Hepatocyte (in vitro differentiated cells): ENCODE data around the gene GIMAP5. TPM values are rescaled to one million over a fixed set of nuclear protein-coding genes. Genes with fewer than 3 reads are reported as not detected.

Experiments
- DNase-seq: peaks from one replicate; pipeline ENCODE4 v3.0.0-alpha.2; 2016; ENCODE audit warnings: low spot score
- H2AFZ ChIP-seq: fragments of 200-600 bp; sonication (generic); 2 replicates; pipeline ENCODE4 v1.6.0; 2016; ENCODE audit warnings: antibody characterized with exemption, mild to moderate bottlenecking
- H3K27ac ChIP-seq: fragments of 200-600 bp; sonication (generic); 2 replicates; pipeline ENCODE4 v1.5.1; 2016; ENCODE audit warnings: mild to moderate bottlenecking
- H3K27me3 ChIP-seq: fragments of 200-600 bp; sonication (generic); 2 replicates; pipeline ENCODE4 v1.6.1; 2016
- H3K36me3 ChIP-seq: fragments of 200-600 bp; sonication (generic); replicated peaks from 2 replicates; pipeline ENCODE4 v1.5.1; 2016; ENCODE audit warnings: low read depth; ENCODE audit not compliant: insufficient read depth
- H3K4me1 ChIP-seq: fragments of 200-600 bp; sonication (generic); 2 replicates; pipeline ENCODE4 v1.5.1; 2016; ENCODE audit warnings: mild to moderate bottlenecking, moderate library complexity; ENCODE audit not compliant: insufficient read depth
- H3K4me2 ChIP-seq: fragments of 200-600 bp; sonication (generic); 2 replicates; pipeline ENCODE4 v1.6.0; 2016
- H3K4me3 ChIP-seq: fragments of 200-600 bp; sonication (generic); 2 replicates; pipeline ENCODE4 v1.5.1; 2016; ENCODE audit warnings: mild to moderate bottlenecking
- H3K79me2 ChIP-seq: fragments of 200-600 bp; sonication (generic); 2 replicates; pipeline ENCODE4 v1.6.0; 2017; ENCODE audit warnings: mild to moderate bottlenecking
- H3K9me2 ChIP-seq: fragments of 200-600 bp; sonication (generic); replicated peaks from 2 replicates; pipeline ENCODE4 v1.6.0; 2017; ENCODE audit warnings: mild to moderate bottlenecking; ENCODE audit not compliant: insufficient read depth
- H3K9me3 ChIP-seq: fragments of 200-600 bp; sonication (generic); 2 replicates; pipeline ENCODE4 v1.5.1; 2016; ENCODE audit warnings: low read depth, mild to moderate bottlenecking
- H4K20me1 ChIP-seq: fragments of 200-600 bp; sonication (generic); 2 replicates; pipeline ENCODE4 v1.6.0; 2016; ENCODE audit warnings: mild to moderate bottlenecking; ENCODE audit not compliant: insufficient read depth, poor library complexity, severe bottlenecking
- EZH2 ChIP-seq: fragments of 200-600 bp; sonication (generic); IDR thresholded peaks from 2 replicates; pipeline ENCODE4 v1.6.1; 2016; ENCODE audit warnings: antibody characterized with exemption, mild to moderate bottlenecking, borderline replicate concordance
- EZH2phosphoT487 ChIP-seq: fragments of 200-600 bp; sonication (generic); IDR thresholded peaks from one replicate; pipeline ENCODE4 v1.6.1; 2018; ENCODE audit warnings: antibody characterized with exemption, mild to moderate bottlenecking, low read depth, moderate library complexity; ENCODE audit not compliant: unreplicated experiment, severe bottlenecking
- WGBS: methylation state at CpG from one replicate; pipeline ENCODE4 v1.1.6; 2016; ENCODE audit warnings: low lambda C conversion rate; ENCODE audit errors: missing lambda C conversion rate; 5-methylcytosine and 5-hydroxymethylcytosine counted together
- polyA plus RNA-seq: library from polyadenylated mRNA; unstranded; fragments of >200 nt; fragmentation: Nextera tagmentation; extraction: Ambion mirVana; gene quantifications from 2 replicates; pipeline ENCODE4 v1.2.1, GENCODE V29; 2016
- total RNA-seq: library from RNA; depleted of rRNA; stranded (reverse); fragments of >200 nt; gene quantifications from 2 replicates; pipeline ENCODE4 v1.2.3, GENCODE V29; 2014
- TF ChIP-seq, protein P1 (sequence below): fragments of 200-600 bp; sonication (generic); IDR thresholded peaks from 2 replicates; pipeline ENCODE4 v1.5.1; 2016; ENCODE audit warnings: antibody characterized with exemption, mild to moderate bottlenecking; ENCODE audit not compliant: poor library complexity

Gene GIMAP5
- total and polyA plus RNA-seq, 2 experiments from 2014 or later = 0.40 to 0.79 TPM

DNA sequence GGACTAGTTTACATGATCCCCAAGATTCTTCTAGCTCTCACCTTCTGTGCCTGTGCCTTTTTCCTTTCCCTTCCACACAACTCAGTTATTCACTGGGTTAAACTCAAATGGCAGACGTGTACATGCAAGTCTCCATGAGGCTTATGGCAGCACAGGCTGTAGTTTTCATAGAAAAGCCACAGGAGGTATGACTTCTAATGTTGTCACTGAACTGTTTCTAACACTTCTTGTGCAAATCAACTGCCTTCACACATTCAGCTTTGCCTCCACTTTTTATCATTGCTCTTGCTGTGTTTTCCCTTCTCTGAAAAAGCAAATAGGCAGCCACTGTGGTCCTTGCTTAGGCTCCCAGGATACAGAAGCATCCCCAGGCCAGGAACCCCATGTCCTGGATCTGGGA lies 5.3 kb upstream of the GIMAP5 start:
- Histone ChIP-seq H3K4me3 (no peak overlapping the region), H3K9me2 (no peaks in the 10 kb centered on the region), H3K79me2 (no peaks in the 10 kb centered on the region), H3K4me1 (no peaks in the 10 kb centered on the region), H3K9me3 (no peaks in the 10 kb centered on the region), H3K27ac (no peak overlapping the region), H3K27me3 (peaks cover 18% of the 10 kb centered on the region), H3K36me3 (no peaks in the 10 kb centered on the region), H2AFZ (no peak overlapping the region), H4K20me1 (no peaks in the 10 kb centered on the region), H3K4me2 (no peak overlapping the region)
- TF ChIP-seq EZH2phosphoT487 = no peak
- TF ChIP-seq EZH2 = no peak
- TF ChIP-seq, protein P1, sequence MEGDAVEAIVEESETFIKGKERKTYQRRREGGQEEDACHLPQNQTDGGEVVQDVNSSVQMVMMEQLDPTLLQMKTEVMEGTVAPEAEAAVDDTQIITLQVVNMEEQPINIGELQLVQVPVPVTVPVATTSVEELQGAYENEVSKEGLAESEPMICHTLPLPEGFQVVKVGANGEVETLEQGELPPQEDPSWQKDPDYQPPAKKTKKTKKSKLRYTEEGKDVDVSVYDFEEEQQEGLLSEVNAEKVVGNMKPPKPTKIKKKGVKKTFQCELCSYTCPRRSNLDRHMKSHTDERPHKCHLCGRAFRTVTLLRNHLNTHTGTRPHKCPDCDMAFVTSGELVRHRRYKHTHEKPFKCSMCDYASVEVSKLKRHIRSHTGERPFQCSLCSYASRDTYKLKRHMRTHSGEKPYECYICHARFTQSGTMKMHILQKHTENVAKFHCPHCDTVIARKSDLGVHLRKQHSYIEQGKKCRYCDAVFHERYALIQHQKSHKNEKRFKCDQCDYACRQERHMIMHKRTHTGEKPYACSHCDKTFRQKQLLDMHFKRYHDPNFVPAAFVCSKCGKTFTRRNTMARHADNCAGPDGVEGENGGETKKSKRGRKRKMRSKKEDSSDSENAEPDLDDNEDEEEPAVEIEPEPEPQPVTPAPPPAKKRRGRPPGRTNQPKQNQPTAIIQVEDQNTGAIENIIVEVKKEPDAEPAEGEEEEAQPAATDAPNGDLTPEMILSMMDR = no peak
- WGBS = 35% methylated on average over 1 of the region's 1 CpG
- DNase-seq = no peak

DNA sequence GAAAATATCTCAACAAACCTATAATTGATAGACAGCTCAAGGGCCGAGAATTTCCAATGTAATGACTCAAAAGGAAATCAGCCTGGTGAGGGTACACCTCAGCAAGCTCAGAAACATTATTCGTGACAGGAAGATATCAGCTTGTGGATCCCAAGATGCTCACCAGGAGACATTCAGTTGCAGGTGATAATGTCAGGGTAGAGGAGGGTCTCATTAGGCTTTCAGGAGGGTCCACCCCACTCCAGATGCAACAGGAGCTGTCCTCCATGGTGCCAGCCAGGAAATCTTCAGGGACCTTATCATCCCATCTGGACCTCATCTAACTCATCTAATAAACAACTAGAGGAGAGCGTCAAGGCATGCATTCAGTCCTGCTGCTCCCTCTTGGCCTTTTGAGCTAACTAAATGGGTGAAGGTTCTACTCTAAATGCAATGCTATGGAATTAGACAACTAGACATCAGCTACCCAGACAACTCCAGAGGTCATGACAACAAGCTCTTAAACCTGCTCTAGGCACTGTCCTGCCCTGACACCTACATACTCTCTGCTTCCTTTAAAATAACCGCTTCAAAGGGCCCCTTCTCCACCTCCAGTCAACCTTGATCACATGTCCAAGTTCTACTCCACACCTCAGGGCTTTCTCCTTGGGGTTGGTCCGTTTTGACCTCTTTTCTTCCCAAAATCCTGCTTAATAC lies 4.3 kb upstream of the GIMAP5 start:
- TF ChIP-seq EZH2phosphoT487 (no peak), EZH2 (no peak)
- TF ChIP-seq, protein P1 = no peak
- 54% methylated on average over 5 of the region's 5 CpGs for WGBS

DNA sequence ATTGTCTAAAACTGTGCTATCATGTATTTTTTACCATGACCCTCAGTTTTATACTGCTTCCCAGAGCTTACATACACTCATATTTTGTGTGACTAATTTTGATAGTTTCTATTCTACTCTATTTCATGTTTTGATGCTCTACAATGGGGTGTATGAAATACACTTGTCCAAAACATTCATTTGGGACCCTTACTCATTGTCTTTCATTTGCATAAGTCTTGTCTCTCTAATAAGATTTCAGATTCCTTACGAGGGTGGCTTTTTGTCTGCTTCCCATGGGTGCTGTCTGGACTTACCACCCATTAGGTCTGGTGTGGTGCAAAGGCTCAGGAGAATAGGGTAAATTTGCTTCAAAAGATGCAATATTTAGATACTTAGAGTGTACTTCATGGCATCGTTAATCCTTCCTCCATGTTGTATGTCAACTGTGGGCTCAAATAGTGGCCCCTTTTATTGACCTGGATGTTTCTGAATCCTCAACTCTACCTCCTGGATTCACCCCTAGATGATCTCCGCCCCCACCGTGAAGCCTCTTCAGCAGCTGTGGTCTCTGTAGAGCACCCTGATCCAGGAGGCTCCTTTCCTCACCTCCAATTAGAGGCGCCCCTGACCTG lies 3.6 kb upstream of the GIMAP5 start:
- WGBS = 76% methylated on average over 5 of the region's 5 CpGs
- H3K4me1 ChIP-seq = no peaks in the 10 kb centered on the region
- DNase-seq = no peak
- no peaks in the 10 kb centered on the region for H3K9me3 ChIP-seq
- no peaks in the 10 kb centered on the region for H3K79me2 ChIP-seq
- H3K27me3 ChIP-seq = peaks cover 26% of the 10 kb centered on the region
- H3K9me2 ChIP-seq = no peaks in the 10 kb centered on the region
- no peak overlapping the region for H3K4me3 ChIP-seq
- H3K4me2 ChIP-seq = no peak overlapping the region
- H4K20me1 ChIP-seq = no peaks in the 10 kb centered on the region
- H2AFZ ChIP-seq = no peak overlapping the region
- no peaks in the 10 kb centered on the region for H3K36me3 ChIP-seq
- no peak overlapping the region for H3K27ac ChIP-seq
- TF ChIP-seq, protein P1 = no peak
- TF ChIP-seq EZH2phosphoT487 (no peak), EZH2 (no peak)

More for the DNA sequence above, 4.3 kb upstream of the GIMAP5 start:
- no peak for DNase-seq
- Histone ChIP-seq H3K27me3 (peaks cover 22% of the 10 kb centered on the region), H3K9me2 (no peaks in the 10 kb centered on the region), H2AFZ (no peak overlapping the region), H3K9me3 (no peaks in the 10 kb centered on the region), H3K4me3 (no peak overlapping the region), H4K20me1 (no peaks in the 10 kb centered on the region), H3K4me2 (no peak overlapping the region), H3K79me2 (no peaks in the 10 kb centered on the region), H3K36me3 (no peaks in the 10 kb centered on the region), H3K4me1 (no peaks in the 10 kb centered on the region), H3K27ac (no peak overlapping the region)
